ENCODE data around the gene SEMA4C.
A peak's percentile ranks its signal among the peaks of the same experiment; 100 is the strongest.
"Not testable (repeated sequence)": the region's sequence is repeated elsewhere in the genome, so short reads cannot be mapped to it uniquely, and the experiment has no call there.

Gene SEMA4C

GRCh38 chr2:96866586-96866985 lies 3.3 kb downstream of the SEMA4C start:
- peak; percentile 82 for DNase-seq (ENCODE audit: low spot score)

DNA sequence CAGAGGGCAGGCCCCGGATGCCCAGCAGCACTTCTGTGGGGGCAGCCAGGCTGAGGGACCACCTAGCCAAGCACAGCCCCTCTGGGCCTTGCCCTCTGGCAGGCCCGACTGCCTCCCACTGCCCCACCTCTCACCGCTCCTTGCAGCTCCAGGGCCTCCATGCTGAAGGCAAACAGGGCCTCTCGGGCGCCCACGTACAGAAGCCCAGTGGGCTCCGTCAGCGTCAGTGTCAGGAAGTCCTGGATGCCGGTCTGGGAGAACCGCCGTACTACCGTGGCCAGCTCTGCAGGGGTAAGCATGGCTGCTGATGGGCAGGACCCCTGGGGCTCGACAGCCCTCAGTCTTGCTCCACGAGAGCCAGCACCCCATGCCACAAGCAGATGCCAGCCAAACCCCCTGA lies 3.7 kb downstream of the SEMA4C start:
- no peak for DNase-seq (ENCODE audit: low spot score)

DNA sequence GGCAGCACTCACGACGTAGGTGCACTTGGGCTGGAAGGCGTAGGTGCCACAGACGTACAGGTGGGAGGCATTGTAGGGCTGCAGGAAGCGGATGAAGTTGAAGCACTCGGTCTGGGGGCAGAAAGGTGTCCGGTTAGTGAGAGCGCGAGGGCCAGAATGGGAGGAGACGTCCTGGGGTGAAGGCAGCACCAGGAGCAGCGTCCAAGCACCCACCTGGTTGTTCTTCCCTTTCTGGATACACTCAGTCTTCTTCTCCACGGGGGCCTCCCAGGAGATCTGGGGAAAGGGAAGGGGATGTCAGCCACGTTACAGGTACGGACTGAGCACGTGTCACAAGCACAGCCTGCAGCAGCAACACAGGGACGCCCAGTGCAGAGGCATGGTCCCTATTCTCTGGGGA lies 4.2 kb downstream of the SEMA4C start:
- no peak for DNase-seq (ENCODE audit: low spot score)

GRCh38 chr2:96864343-96865091 lies 5.4 kb downstream of the SEMA4C start:
- no peak for DNase-seq (ENCODE audit: low spot score)

DNA sequence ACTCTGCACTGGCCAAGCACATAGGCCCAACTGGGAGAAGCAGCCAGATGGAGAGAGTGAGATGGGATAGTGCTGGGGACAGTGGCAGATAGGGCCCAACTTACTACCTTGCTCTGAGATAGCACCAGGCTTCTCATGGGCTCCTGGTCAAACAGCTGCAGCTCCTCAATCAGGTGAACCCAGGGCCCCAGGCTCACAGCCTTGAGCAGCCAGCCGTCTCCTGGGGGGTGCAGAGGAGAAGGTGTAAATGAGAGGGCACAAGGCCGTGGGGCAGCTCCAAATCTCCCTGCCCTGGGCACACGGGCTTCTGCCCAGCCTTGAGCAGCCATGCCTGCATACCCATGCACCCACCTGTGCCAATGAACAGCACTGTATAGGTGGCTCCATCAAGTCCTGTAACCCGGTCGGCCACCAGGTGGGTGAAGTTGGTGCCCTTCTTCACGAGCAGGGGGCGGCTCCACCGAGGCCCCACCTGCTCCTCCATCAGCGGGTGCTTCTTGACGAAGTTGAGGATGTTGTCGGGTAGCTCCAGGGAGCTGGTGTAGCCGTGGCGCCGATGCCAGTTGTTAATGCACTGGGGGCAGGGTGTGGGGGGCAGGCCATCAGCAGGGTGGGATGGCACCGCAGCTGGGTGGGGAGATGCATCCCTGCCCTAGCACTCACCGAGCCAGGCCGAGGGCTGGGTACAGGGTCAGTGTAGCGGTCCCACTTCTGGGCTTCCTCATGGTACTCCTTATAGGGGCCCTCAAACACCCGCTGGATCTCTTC lies 6.1 kb downstream of the SEMA4C start:
- no peak for DNase-seq (ENCODE audit: low spot score)

- not testable (repeated sequence) for DNase-seq (ENCODE audit: low spot score)
Observed at GRCh38 chr2:96863056-96863455, 6.8 kb downstream of the SEMA4C start.

DNA sequence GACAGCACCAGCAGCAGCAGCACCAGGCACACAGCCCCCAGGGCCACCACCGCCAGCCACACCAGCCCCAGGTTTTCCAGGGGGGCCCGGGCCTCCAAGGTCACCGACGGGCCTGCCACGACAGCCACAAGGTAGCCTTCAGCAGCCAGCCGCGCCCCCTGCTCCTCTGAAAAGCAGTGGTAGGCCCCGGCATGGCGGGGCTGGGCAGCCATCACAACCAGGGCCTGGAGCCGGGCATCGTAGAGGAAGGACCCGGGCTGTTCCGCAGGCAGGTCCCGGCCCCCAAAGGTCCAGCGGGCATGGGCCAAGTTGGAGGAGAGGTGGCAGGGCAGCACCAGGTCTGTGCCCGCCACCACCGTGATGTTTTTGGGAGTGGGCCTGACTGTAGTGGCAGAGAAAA lies 8.8 kb downstream of the SEMA4C start:
- DNase-seq (ENCODE audit: low spot score): no peak

- no peak for DNase-seq (ENCODE audit: low spot score)
Observed at GRCh38 chr2:96860065-96861029, 9.5 kb downstream of the SEMA4C start.

- DNase-seq (ENCODE audit: low spot score): no peak
Observed at GRCh38 chr2:96859681-96860064, 10.2 kb downstream of the SEMA4C start.

- DNase-seq (ENCODE audit: low spot score): no peak
Observed at GRCh38 chr2:96859099-96859649, 10.7 kb downstream of the SEMA4C start.

- peak; percentile 98 for DNase-seq (ENCODE audit: low spot score)
Observed at GRCh38 chr2:96857667-96858372, 12.1 kb downstream of the SEMA4C start, which contains the start of gene ANKRD39. ANKRD39 (minus strand) TSS chr2:96858016; CDS start chr2:96857987, 29 bp downstream.

- DNase-seq (ENCODE audit: low spot score): no peak
Observed at GRCh38 chr2:96856776-96857666, 12.9 kb downstream of the SEMA4C start.

GRCh38 chr2:96853321-96853720 lies 16.6 kb downstream of the SEMA4C start:
- no peak for DNase-seq (ENCODE audit: low spot score)

GRCh38 chr2:96852667-96853066 lies 17.2 kb downstream of the SEMA4C start:
- DNase-seq (ENCODE audit: low spot score): no peak

- no peak for DNase-seq (ENCODE audit: low spot score)
Observed at GRCh38 chr2:96848264-96848663, 21.6 kb downstream of the SEMA4C start.

- no peak for DNase-seq (ENCODE audit: low spot score)
Observed at GRCh38 chr2:96847586-96847985, 22.3 kb downstream of the SEMA4C start.

DNA sequence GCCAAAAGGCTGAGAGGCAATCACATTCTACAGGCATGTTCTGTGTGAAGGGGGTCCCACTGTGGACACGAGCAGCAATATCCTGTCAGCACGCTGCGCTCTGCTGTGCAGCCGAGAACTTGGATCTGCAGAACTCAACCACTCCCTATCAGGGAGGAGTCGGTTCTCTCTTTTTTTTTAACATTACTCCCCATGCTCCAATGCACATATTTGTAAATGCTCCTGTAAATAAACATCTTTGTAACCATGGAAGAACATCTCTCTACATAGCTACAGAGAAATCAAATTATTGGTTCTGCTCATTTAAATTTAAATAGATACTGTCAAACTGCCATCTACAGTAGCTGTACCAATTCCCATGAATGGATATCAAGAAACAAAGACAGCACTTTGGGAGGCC lies 23.1 kb downstream of the SEMA4C start:
- no peak for DNase-seq (ENCODE audit: low spot score)

GRCh38 chr2:96844405-96844808 lies 25.5 kb downstream of the SEMA4C start:
- DNase-seq (ENCODE audit: low spot score): no peak

DNA sequence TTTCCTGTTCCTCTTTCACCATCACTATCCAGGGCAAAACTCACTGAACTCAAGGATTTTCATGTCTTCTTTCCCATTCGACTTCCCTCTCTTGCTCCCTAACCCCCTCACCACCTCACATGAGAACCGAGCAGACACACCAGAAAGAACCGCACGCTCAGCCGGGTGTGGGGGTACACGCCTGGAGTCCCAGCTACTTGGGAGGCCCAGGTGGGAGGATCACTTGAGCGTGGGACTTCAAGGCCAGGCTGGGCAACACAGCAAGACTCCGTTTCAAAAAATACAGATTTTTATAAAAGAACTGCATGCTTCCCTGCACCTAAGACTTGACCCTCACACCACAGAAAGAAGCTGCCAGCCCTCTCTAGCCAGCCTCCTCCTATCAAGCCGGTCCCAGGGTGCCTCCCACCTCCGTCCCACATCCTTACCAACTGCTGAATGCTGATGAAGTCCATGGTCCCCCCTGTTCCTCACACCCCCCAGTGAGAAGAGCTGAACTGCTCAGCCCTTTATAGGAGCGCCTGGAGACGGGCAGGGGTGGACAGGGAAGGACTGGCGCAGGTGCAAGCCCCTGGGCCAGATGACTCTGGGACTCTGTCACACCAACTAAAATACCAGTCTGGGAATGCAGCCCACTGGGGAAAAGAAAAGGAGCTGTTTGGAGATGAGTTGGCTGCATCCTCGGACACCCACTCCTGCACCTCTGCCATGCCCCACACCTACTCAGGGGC lies 26.2 kb downstream of the SEMA4C start, which contains the start of gene ANKRD23:
ANKRD23 (minus strand) TSS at position 484 of the 731 bp plus-strand sequence; CDS start at position 455, 29 bp downstream.
- DNase-seq (ENCODE audit: low spot score): no peak

Data from kidney capillary endothelial cell (primary cell).